SIG-M5 treated with dmso at 0.1 percent for 504 hours (cell line): ENCODE measurements around the gene GARIN6.
"Not testable (repeated sequence)": the region's sequence is repeated elsewhere in the genome, so short reads cannot be mapped to it uniquely, and the experiment has no call there.

ENCODE experiments used
- DNase-seq: peaks from one replicate; lab custom pipeline; 2025; ENCODE audit not compliant: unreplicated experiment; lab: John Stamatoyannopoulos, UW

GARIN6 gene

GRCh38 chr12:99647453-99647852, at the start of gene GARIN6:
GARIN6 (plus strand) TSS chr12:99647753; CDS start chr12:99648175, 422 bp downstream.
- no peak for DNase-seq

- no peak for DNase-seq
These were observed 48.8 kb upstream of the GARIN6 start for GRCh38 chr12:99598785-99599184.

- no peak for DNase-seq
These were observed 47.2 kb upstream of the GARIN6 start for GRCh38 chr12:99600388-99600787.

- no peak for DNase-seq
These were observed 37.9 kb upstream of the GARIN6 start for GRCh38 chr12:99609455-99610181.

- no peak for DNase-seq
These were observed 36.4 kb upstream of the GARIN6 start for GRCh38 chr12:99611117-99611516.

- DNase-seq: no peak
These were observed 36.0 kb upstream of the GARIN6 start for GRCh38 chr12:99611599-99611998.

DNA sequence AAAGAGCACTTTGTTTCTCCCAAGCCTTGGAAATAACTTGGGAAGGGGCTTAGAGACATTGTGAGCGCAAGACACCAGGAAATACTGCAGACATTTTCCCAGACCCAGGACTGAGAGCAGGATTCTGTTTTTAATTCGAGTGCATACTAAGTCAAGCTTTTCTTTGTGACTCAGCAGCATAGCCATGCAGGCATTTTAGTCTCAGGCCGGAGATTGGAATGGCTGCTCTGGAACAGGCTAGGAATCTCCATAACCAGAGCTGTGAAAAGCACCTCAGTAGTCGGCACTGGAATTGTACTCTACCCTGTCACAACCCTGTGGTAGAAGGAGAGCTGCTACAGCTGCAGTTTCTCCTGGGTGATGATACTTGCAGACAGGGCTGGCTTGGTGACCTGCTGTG, 28.9 kb upstream of the GARIN6 start:
- no peak for DNase-seq

- peak; percentile 37 for DNase-seq
These were observed 28.0 kb upstream of the GARIN6 start for GRCh38 chr12:99619389-99620158.

- no peak for DNase-seq
These were observed 27.4 kb upstream of the GARIN6 start for GRCh38 chr12:99620159-99620479.

- not testable (repeated sequence) for DNase-seq
These were observed 23.0 kb upstream of the GARIN6 start for GRCh38 chr12:99624591-99624990.

GRCh38 chr12:99627459-99627858, 20.1 kb upstream of the GARIN6 start:
- no peak for DNase-seq

DNA sequence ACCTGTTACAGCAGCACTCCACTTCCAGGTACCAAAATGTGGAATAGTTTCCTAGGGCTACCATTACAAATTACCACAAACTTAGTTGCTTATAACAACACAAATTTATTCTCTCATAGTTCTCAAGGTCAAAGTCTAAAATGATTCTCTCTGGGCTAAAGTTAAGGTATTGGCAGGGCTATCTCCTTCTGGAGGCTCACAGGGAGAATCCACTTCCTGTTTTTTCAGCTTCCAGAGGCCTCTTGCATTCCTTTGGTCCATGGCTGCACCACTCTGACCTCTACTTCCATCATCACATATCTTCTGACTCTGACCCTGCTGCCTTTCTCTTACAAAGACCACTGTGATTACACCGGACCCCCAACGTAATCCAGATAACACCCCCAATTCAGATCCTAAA, 2.9 kb upstream of the GARIN6 start:
- DNase-seq: no peak

DNA sequence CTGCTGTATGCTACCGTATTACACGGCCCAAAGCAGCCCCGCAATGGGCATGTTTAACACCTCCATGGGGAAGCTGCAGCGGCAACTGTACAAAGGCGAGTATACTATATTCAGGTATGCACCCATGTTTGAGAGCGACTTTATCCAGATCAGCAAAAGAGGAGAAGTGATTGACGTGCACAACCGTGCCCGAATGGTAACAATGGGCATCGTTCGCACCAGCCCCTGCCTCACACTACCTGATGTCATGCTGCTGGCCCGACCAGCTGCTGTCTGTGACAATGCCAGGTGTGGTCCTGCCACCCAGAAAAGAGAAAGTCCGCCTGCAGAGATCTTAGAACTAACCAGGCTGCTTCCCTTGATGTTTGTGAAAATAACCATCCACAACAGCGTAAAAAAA, 630 bp downstream of the GARIN6 start:
- DNase-seq: no peak

GRCh38 chr12:99649551-99649950, 2.0 kb downstream of the GARIN6 start:
- DNase-seq: no peak

DNA sequence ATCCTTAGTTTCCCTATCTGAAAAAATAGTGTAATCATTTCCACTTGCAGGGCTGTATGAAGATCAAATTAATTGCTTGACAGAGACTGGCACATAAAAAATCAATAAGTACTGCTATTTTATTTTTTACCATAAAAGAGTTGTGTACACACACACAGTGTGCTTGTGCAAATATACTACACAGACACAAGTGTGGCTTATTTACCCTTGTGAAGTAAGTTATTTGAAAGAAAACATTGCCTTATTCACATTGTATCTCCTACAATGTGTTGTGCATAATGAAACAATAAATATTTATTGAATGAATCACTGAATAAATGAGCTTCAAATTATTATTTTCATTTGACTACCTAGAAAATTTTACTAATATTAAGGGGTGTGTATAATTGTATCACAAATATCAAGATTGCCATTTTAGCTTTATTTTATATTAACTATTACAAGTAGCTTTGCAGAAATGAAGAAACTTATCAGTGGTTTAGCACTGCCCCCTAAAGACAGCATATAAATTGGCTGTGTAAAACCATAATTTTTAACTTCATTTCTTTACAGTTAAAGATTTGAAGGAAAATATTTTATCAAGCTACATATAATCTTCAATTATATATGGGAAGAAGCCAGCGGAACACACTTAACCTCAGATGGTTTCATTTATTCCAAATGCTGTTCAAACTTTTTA, 11.3 kb downstream of the GARIN6 start:
- no peak for DNase-seq

DNA sequence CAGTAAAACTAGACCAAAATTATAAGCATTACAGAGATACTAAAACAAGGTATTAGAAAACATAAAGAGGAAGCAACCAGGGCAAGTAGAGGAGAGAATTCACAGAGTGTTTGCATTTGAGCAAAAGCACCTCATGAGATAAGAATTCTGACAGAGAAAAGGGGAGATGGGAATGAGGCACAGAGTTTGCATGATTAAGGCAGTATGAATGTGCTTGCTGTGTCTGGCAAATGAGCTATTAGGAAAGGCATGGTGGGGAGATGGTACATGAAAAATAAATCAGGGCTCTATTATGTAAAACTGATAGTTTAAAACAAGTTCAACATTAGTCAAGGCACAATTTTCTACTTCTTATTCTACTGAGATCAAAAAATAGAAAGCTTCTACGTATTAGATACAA, 23.1 kb downstream of the GARIN6 start:
- DNase-seq: no peak

DNA sequence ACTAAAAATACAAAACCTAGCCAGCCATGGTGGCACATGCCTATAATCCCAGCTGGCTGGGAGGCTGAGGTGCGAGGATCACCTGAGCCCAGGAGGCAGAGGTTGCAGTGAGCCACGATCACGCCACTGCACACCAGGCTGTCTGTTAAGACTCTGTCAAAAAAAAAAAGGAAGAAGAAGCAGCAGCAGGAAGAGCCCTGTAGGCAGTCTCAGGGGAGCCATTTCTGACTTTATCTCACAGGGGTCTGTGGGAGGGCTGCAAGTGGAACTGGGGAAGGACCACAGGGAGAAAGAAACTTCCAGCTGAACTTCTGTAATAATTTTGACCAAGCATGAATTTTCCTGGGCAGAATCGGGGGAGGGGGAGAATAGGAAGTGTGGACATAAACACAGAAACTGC, 32.7 kb downstream of the GARIN6 start:
- no peak for DNase-seq

GRCh38 chr12:99686142-99686541, 38.6 kb downstream of the GARIN6 start:
- no peak for DNase-seq

GRCh38 chr12:99695050-99695449, 47.5 kb downstream of the GARIN6 start:
- DNase-seq: no peak
